HG03558 (cell line): ENCODE measurements around the gene BHLHE40.

Experiments used
- ATAC-seq: cut with Tn5 transposase; IDR thresholded peaks from one replicate; pipeline ENCODE4 v1.9.1; 2021; ENCODE audit warnings: moderate number of reproducible peaks; ENCODE audit not compliant: unreplicated experiment; ENCODE audit errors: extremely low read depth

BHLHE40 gene

GRCh38 chr3:4981665-4982494, 2.6 kb downstream of the BHLHE40 start:
- ATAC-seq, result no peak

GRCh38 chr3:4982773-4983738, 3.8 kb downstream of the BHLHE40 start:
- no peak for ATAC-seq

GRCh38 chr3:4983739-4984510, 4.7 kb downstream of the BHLHE40 start:
- peak; percentile 43 for ATAC-seq

- no peak for ATAC-seq
Observed at GRCh38 chr3:4984511-4984864, 5.3 kb downstream of the BHLHE40 start.

- no peak for ATAC-seq
Observed at GRCh38 chr3:4985330-4986174, 6.3 kb downstream of the BHLHE40 start.

GRCh38 chr3:4986175-4986781, 7.0 kb downstream of the BHLHE40 start:
- ATAC-seq, result peak; percentile 4

- peak; percentile 28 for ATAC-seq
Observed at GRCh38 chr3:4986782-4987537, 7.7 kb downstream of the BHLHE40 start.

- ATAC-seq, result no peak
Observed at GRCh38 chr3:4987538-4988296, 8.5 kb downstream of the BHLHE40 start.

GRCh38 chr3:4988983-4989834, 10.0 kb downstream of the BHLHE40 start:
- no peak for ATAC-seq

- ATAC-seq, result no peak
Observed at GRCh38 chr3:4990069-4990468, 10.8 kb downstream of the BHLHE40 start.

GRCh38 chr3:4992118-4992517, 12.9 kb downstream of the BHLHE40 start:
- ATAC-seq, result no peak

- no peak for ATAC-seq
Observed at GRCh38 chr3:4993276-4994143, 14.3 kb downstream of the BHLHE40 start.

GRCh38 chr3:4994144-4994730, 15.0 kb downstream of the BHLHE40 start:
- ATAC-seq, result no peak

- peak; percentile 45 for ATAC-seq
Observed at GRCh38 chr3:4994823-4995499, 15.7 kb downstream of the BHLHE40 start.

GRCh38 chr3:4995500-4996053, 16.3 kb downstream of the BHLHE40 start:
- ATAC-seq, result no peak
